Islet of Langerhans (tissue), 1 donor: ENCODE measurements around the gene MLANA.

ENCODE experiments used
- FAIRE-seq: peaks from one replicate; lab custom pipeline; 2011; peaks lifted over from hg19 to GRCh38; lab: Jason Lieb, UNC

Gene MLANA

GRCh38 chr9:5890641-5891040 lies at the start of gene MLANA:
Gene MLANA, plus strand, starts transcription at chr9:5890889. Its CDS starts 1,586 bp downstream, at chr9:5892475.
- FAIRE-seq, result no peak

GRCh38 chr9:5841771-5842573 lies 48.7 kb upstream of the MLANA start:
- no peak for FAIRE-seq

GRCh38 chr9:5842929-5843793 lies 47.5 kb upstream of the MLANA start:
- no peak for FAIRE-seq

GRCh38 chr9:5843794-5844471 lies 46.8 kb upstream of the MLANA start:
- no peak for FAIRE-seq

- FAIRE-seq, result no peak
These were observed 45.5 kb upstream of the MLANA start for GRCh38 chr9:5845157-5845531.

GRCh38 chr9:5846096-5846495 lies 44.6 kb upstream of the MLANA start:
- FAIRE-seq, result no peak

- FAIRE-seq, result no peak
These were observed 44.2 kb upstream of the MLANA start for GRCh38 chr9:5846501-5846921.

GRCh38 chr9:5848372-5848882 lies 42.3 kb upstream of the MLANA start:
- no peak for FAIRE-seq

GRCh38 chr9:5850724-5851122 lies 40.0 kb upstream of the MLANA start:
- FAIRE-seq, result no peak

- no peak for FAIRE-seq
These were observed 39.2 kb upstream of the MLANA start for GRCh38 chr9:5851445-5851844.

GRCh38 chr9:5852987-5853386 lies 37.7 kb upstream of the MLANA start:
- no peak for FAIRE-seq

- no peak for FAIRE-seq
These were observed 37.1 kb upstream of the MLANA start for GRCh38 chr9:5853617-5854016.

- no peak for FAIRE-seq
These were observed 36.5 kb upstream of the MLANA start for GRCh38 chr9:5854063-5854790.

GRCh38 chr9:5857928-5858327 lies 32.8 kb upstream of the MLANA start:
- no peak for FAIRE-seq

- no peak for FAIRE-seq
These were observed 31.9 kb upstream of the MLANA start for GRCh38 chr9:5858833-5859232.

- no peak for FAIRE-seq
These were observed 27.5 kb upstream of the MLANA start for GRCh38 chr9:5863092-5863746.

GRCh38 chr9:5864446-5864845 lies 26.2 kb upstream of the MLANA start:
- FAIRE-seq, result no peak

- FAIRE-seq, result no peak
These were observed 24.4 kb upstream of the MLANA start for GRCh38 chr9:5866272-5866671.

- no peak for FAIRE-seq
These were observed 24.0 kb upstream of the MLANA start for GRCh38 chr9:5866685-5867084.

GRCh38 chr9:5868235-5868634 lies 22.5 kb upstream of the MLANA start:
- FAIRE-seq, result no peak

GRCh38 chr9:5869315-5870019 lies 21.2 kb upstream of the MLANA start:
- FAIRE-seq, result no peak
